ENCODE measurements around the gene SLC39A11. TPM values are rescaled to one million over a fixed set of nuclear protein-coding genes. Genes with fewer than 3 reads are reported as not detected.

The SLC39A11 gene
- polyA plus RNA-seq, 1 of the 3 experiments (the other 2 are of a cell fraction): 23.5 TPM

GRCh38 chr17:72735592-72735991 lies 356.9 kb downstream of the SLC39A11 start:
- Histone ChIP-seq H3K4me2 (no peak overlapping the region), H3K36me3 (replicated peaks in 1 of 2; ENCODE audit: control insufficient read depth in 1 of 2, insufficient read depth in 2 of 2, low read length in 1 of 2) (no peaks in the 10 kb centered on the region), H3F3A (replicated peaks; ENCODE audit: insufficient read depth) (no peaks in the 10 kb centered on the region), H3K27ac (ENCODE audit: low read depth in 2 of 2, low read length in 1 of 2) (no peak overlapping the region), H3K27me3 (ENCODE audit: insufficient read depth) (no peaks in the 10 kb centered on the region), H3K4me1 (ENCODE audit: control insufficient read depth in 1 of 2, insufficient read depth in 2 of 2, low read depth in 1 of 2, low read length in 1 of 2) (no peaks in the 10 kb centered on the region), H3K9me2 (no peaks in the 10 kb centered on the region), H3K79me2 (ENCODE audit: insufficient read depth) (no peaks in the 10 kb centered on the region), H4K20me1 (ENCODE audit: insufficient read depth) (no peaks in the 10 kb centered on the region), H3K4me3 (ENCODE audit: low read depth in 2 of 2, low read length in 1 of 2) (no peak overlapping the region), H2AFZ (ENCODE audit: low read depth) (no peak overlapping the region), H3K9me3 (no peaks in the 10 kb centered on the region), H3K9ac (no peak overlapping the region)
- no peak for DNase-seq
- TF ChIP-seq, protein P1, sequence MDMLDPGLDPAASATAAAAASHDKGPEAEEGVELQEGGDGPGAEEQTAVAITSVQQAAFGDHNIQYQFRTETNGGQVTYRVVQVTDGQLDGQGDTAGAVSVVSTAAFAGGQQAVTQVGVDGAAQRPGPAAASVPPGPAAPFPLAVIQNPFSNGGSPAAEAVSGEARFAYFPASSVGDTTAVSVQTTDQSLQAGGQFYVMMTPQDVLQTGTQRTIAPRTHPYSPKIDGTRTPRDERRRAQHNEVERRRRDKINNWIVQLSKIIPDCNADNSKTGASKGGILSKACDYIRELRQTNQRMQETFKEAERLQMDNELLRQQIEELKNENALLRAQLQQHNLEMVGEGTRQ (IDR thresholded peaks at IDR 0.05; ENCODE audit: borderline replicate concordance, low read depth, low read length): no peak
- TF ChIP-seq NFIC (IDR thresholded peaks at IDR 0.05; ENCODE audit: borderline replicate concordance) (no peak), SMC3 (IDR thresholded peaks at IDR 0.05; ENCODE audit: low read depth, low read length) (no peak)
- 95% methylated on average over 8 of the region's 8 CpGs for WGBS (ENCODE audit: low lambda C conversion rate)
- POLR2A ChIA-PET: no interaction called here
- CTCF ChIA-PET: interaction anchor here (0.6 to 3.9 kb wide), 5 partner anchors 10 to 634 kb away, joined by 3 to 39 read pairs (median 4); no protein-coding TSS in a partner anchor

GRCh38 chr17:72735048-72735447 lies 357.4 kb downstream of the SLC39A11 start:
- Histone ChIP-seq H3K79me2 (ENCODE audit: insufficient read depth) (no peaks in the 10 kb centered on the region), H3K36me3 (replicated peaks in 1 of 2; ENCODE audit: control insufficient read depth in 1 of 2, insufficient read depth in 2 of 2, low read length in 1 of 2) (no peaks in the 10 kb centered on the region), H3F3A (replicated peaks; ENCODE audit: insufficient read depth) (no peaks in the 10 kb centered on the region), H3K4me1 (ENCODE audit: control insufficient read depth in 1 of 2, insufficient read depth in 2 of 2, low read depth in 1 of 2, low read length in 1 of 2) (no peaks in the 10 kb centered on the region), H3K4me3 (ENCODE audit: low read depth in 2 of 2, low read length in 1 of 2) (no peak overlapping the region), H3K9me2 (no peaks in the 10 kb centered on the region), H4K20me1 (ENCODE audit: insufficient read depth) (no peaks in the 10 kb centered on the region), H2AFZ (ENCODE audit: low read depth) (no peak overlapping the region), H3K9me3 (no peaks in the 10 kb centered on the region), H3K27ac (ENCODE audit: low read depth in 2 of 2, low read length in 1 of 2) (no peak overlapping the region), H3K27me3 (ENCODE audit: insufficient read depth) (no peaks in the 10 kb centered on the region), H3K4me2 (no peak overlapping the region), H3K9ac (no peak overlapping the region)
- ChIA-PET CTCF (interaction anchor here (0.6 to 3.9 kb wide), 6 partner anchors 9 to 635 kb away, joined by 3 to 39 read pairs (median 6); no protein-coding TSS in a partner anchor), POLR2A (no interaction called here)
- 93% methylated on average over 10 of the region's 10 CpGs for WGBS (ENCODE audit: low lambda C conversion rate)
- DNase-seq: no peak
- no peak for TF ChIP-seq FOXM1 (IDR thresholded peaks at IDR 0.05; ENCODE audit: low read depth)

DNA sequence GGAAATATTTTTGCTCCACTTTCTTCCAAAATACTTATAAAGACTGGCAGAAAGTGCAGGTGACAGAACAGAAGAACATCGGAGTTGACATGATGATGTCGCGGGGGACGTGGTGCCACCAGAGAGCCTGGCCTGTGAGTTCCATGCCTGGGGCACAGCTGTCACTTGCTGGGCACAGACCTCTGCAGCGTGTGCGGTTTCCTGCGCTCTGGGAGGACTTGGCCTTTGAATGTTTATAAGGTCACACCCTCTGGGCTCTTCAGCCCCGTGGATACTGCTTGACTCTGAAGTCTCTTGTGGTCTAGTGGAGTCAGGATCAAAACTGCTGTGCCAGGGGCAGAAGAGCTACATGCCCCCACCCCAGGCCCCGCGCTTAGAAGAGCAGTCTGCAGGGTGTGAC lies 357.9 kb downstream of the SLC39A11 start:
- no peak for DNase-seq
- Histone ChIP-seq H3F3A (replicated peaks; ENCODE audit: insufficient read depth) (no peaks in the 10 kb centered on the region), H3K27me3 (ENCODE audit: insufficient read depth) (no peaks in the 10 kb centered on the region), H3K4me3 (ENCODE audit: low read depth in 2 of 2, low read length in 1 of 2) (no peak overlapping the region), H3K27ac (ENCODE audit: low read depth in 2 of 2, low read length in 1 of 2) (no peak overlapping the region), H3K9ac (no peak overlapping the region), H2AFZ (ENCODE audit: low read depth) (no peak overlapping the region), H3K9me3 (no peaks in the 10 kb centered on the region), H3K79me2 (ENCODE audit: insufficient read depth) (no peaks in the 10 kb centered on the region), H3K4me1 (ENCODE audit: control insufficient read depth in 1 of 2, insufficient read depth in 2 of 2, low read depth in 1 of 2, low read length in 1 of 2) (no peaks in the 10 kb centered on the region), H3K36me3 (replicated peaks in 1 of 2; ENCODE audit: control insufficient read depth in 1 of 2, insufficient read depth in 2 of 2, low read length in 1 of 2) (no peaks in the 10 kb centered on the region), H4K20me1 (ENCODE audit: insufficient read depth) (no peaks in the 10 kb centered on the region), H3K9me2 (no peaks in the 10 kb centered on the region), H3K4me2 (no peak overlapping the region)
- ChIA-PET CTCF (interaction anchor here (1.0 to 3.9 kb wide), 5 partner anchors 9 to 635 kb away, joined by 4 to 39 read pairs (median 7); no protein-coding TSS in a partner anchor), POLR2A (no interaction called here)
- 91% methylated on average over 10 of the region's 10 CpGs for WGBS (ENCODE audit: low lambda C conversion rate)
- TF ChIP-seq, protein P2, sequence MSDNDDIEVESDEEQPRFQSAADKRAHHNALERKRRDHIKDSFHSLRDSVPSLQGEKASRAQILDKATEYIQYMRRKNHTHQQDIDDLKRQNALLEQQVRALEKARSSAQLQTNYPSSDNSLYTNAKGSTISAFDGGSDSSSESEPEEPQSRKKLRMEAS (IDR thresholded peaks at IDR 0.05; ENCODE audit: low read depth): no peak
- TF ChIP-seq YY1 (IDR thresholded peaks at IDR 0.05; ENCODE audit: low read depth) (no peak), EZH2phosphoT487 (IDR thresholded peaks at IDR 0.05; ENCODE audit: borderline replicate concordance, low read depth) (no peak), ELF1 (IDR thresholded peaks at IDR 0.05) (no peak), RAD21 (IDR thresholded peaks at IDR 0.05; ENCODE audit: low read length) (no peak), FOXJ3 (CRISPR knock-in tag; IDR thresholded peaks at IDR 0.05) (no peak), RXRA (IDR thresholded peaks at IDR 0.05; ENCODE audit: borderline replicate concordance, low read depth) (no peak), MXI1 (IDR thresholded peaks at IDR 0.05; ENCODE audit: low read depth, low read length) (no peak), TEAD4 (IDR thresholded peaks at IDR 0.05; ENCODE audit: borderline replicate concordance, insufficient read depth) (no peak), TCF12 (IDR thresholded peaks at IDR 0.05) (no peak), SMC3 (IDR thresholded peaks at IDR 0.05; ENCODE audit: low read depth, low read length) (no peak)
- TF ChIP-seq, protein P3, sequence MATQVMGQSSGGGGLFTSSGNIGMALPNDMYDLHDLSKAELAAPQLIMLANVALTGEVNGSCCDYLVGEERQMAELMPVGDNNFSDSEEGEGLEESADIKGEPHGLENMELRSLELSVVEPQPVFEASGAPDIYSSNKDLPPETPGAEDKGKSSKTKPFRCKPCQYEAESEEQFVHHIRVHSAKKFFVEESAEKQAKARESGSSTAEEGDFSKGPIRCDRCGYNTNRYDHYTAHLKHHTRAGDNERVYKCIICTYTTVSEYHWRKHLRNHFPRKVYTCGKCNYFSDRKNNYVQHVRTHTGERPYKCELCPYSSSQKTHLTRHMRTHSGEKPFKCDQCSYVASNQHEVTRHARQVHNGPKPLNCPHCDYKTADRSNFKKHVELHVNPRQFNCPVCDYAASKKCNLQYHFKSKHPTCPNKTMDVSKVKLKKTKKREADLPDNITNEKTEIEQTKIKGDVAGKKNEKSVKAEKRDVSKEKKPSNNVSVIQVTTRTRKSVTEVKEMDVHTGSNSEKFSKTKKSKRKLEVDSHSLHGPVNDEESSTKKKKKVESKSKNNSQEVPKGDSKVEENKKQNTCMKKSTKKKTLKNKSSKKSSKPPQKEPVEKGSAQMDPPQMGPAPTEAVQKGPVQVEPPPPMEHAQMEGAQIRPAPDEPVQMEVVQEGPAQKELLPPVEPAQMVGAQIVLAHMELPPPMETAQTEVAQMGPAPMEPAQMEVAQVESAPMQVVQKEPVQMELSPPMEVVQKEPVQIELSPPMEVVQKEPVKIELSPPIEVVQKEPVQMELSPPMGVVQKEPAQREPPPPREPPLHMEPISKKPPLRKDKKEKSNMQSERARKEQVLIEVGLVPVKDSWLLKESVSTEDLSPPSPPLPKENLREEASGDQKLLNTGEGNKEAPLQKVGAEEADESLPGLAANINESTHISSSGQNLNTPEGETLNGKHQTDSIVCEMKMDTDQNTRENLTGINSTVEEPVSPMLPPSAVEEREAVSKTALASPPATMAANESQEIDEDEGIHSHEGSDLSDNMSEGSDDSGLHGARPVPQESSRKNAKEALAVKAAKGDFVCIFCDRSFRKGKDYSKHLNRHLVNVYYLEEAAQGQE (IDR thresholded peaks at IDR 0.05; ENCODE audit: low read depth, low read length): no peak
- TF ChIP-seq, protein P4, sequence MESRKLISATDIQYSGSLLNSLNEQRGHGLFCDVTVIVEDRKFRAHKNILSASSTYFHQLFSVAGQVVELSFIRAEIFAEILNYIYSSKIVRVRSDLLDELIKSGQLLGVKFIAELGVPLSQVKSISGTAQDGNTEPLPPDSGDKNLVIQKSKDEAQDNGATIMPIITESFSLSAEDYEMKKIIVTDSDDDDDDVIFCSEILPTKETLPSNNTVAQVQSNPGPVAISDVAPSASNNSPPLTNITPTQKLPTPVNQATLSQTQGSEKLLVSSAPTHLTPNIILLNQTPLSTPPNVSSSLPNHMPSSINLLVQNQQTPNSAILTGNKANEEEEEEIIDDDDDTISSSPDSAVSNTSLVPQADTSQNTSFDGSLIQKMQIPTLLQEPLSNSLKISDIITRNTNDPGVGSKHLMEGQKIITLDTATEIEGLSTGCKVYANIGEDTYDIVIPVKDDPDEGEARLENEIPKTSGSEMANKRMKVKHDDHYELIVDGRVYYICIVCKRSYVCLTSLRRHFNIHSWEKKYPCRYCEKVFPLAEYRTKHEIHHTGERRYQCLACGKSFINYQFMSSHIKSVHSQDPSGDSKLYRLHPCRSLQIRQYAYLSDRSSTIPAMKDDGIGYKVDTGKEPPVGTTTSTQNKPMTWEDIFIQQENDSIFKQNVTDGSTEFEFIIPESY (IDR thresholded peaks at IDR 0.05; ENCODE audit: borderline replicate concordance, low read depth): no peak
